PC-9 (cell line): ENCODE measurements around the gene LRP1-AS. TPM values are rescaled to one million over a fixed set of nuclear protein-coding genes. Genes with fewer than 3 reads are reported as not detected.

Experiments
- BruUV-seq: library from RNA; stranded (reverse); fragments of 400-500 nt; replicated peaks from 2 replicates; lab custom pipeline; 2021; lab: Mats Ljungman, UMichigan
- CTCF ChIA-PET: fragments of 300-600 bp; sonication (Branson Sonifier 250); formaldehyde crosslinking; loops from one replicate; lab custom pipeline; 2022; ENCODE audit warnings: antibody characterized with exemption; lab: Charles Lee
- POLR2A ChIA-PET: fragments of 300-600 bp; sonication (Branson Sonifier 250); formaldehyde crosslinking; loops from one replicate; lab custom pipeline; 2022; ENCODE audit warnings: antibody characterized with exemption; ENCODE audit not compliant: unreplicated experiment; lab: Charles Lee
- DNase-seq, 2 experiments: peaks; one replicate each; pipeline versions ENCODE4 v3.0.0 to v3.0.0-alpha.2; 2015 to 2022; ENCODE audit warnings: mixed read lengths in 1 of 2
- H2AFZ ChIP-seq: fragments of 200-600 bp; sonication (generic); 2 replicates; pipeline ENCODE4 v1.8.1; 2017; ENCODE audit warnings: antibody characterized with exemption
- H3F3A ChIP-seq: fragments of 200-600 bp; sonication (generic); 2 replicates; pipeline ENCODE4 v1.8.1; 2017; ENCODE audit warnings: antibody characterized with exemption, mild to moderate bottlenecking, low read depth; ENCODE audit not compliant: insufficient read depth
- H3K27ac ChIP-seq: fragments of 200-600 bp; sonication (generic); 2 replicates; pipeline ENCODE4 v1.6.1; 2016; ENCODE audit warnings: mixed run types
- H3K27me3 ChIP-seq: fragments of 200-600 bp; sonication (generic); 2 replicates; pipeline ENCODE4 v1.6.1; 2016; ENCODE audit warnings: low read depth, mixed run types; ENCODE audit not compliant: insufficient read depth
- H3K36me3 ChIP-seq: fragments of 200-600 bp; sonication (generic); 2 replicates; pipeline ENCODE4 v1.6.1; 2016; ENCODE audit warnings: low read depth, mixed run types
- H3K4me1 ChIP-seq: fragments of 200-600 bp; sonication (generic); replicated peaks from 2 replicates; pipeline ENCODE4 v1.6.1; 2016; ENCODE audit warnings: mixed run types; ENCODE audit not compliant: insufficient read depth
- H3K4me2 ChIP-seq: fragments of 200-600 bp; sonication (generic); 2 replicates; pipeline ENCODE4 v1.6.1; 2017; ENCODE audit warnings: mixed run types
- H3K4me3 ChIP-seq: fragments of 200-600 bp; sonication (generic); 2 replicates; pipeline ENCODE4 v1.6.1; 2016; ENCODE audit warnings: mixed run types
- H3K79me2 ChIP-seq: fragments of 200-600 bp; sonication (generic); 2 replicates; pipeline ENCODE4 v1.6.1; 2017; ENCODE audit warnings: low read depth, mixed run types
- H3K9me2 ChIP-seq: fragments of 200-600 bp; sonication (generic); 2 replicates; pipeline ENCODE4 v1.8.1; 2017; ENCODE audit warnings: mild to moderate bottlenecking; ENCODE audit not compliant: insufficient read depth
- H3K9me3 ChIP-seq: fragments of 200-600 bp; sonication (generic); 2 replicates; pipeline ENCODE4 v1.8.1; 2016; ENCODE audit warnings: low read depth; ENCODE audit not compliant: insufficient read depth
- H4K20me1 ChIP-seq: fragments of 200-600 bp; sonication (generic); 2 replicates; pipeline ENCODE4 v1.8.1; 2017; ENCODE audit not compliant: insufficient read depth
- CTCF ChIP-seq: fragments of 200-600 bp; sonication (generic); conservative IDR thresholded peaks from 2 replicates; pipeline ENCODE4 v1.6.1; 2017; ENCODE audit warnings: mixed run types, antibody characterized with exemption, mild to moderate bottlenecking, moderate library complexity
- EZH2 ChIP-seq: fragments of 200-600 bp; sonication (generic); IDR thresholded peaks from 2 replicates; pipeline ENCODE4 v1.8.0; 2017; ENCODE audit warnings: antibody characterized with exemption, low read depth
- intact Hi-C: fragments of 100-400 bp; cut with micrococcal nuclease; formaldehyde crosslinking; loops from one replicate; pipeline ENCODE4 v1.10.0; 2022; ENCODE audit not compliant: unreplicated experiment
- total RNA-seq: library from RNA; stranded (reverse); gene quantifications from 2 replicates; pipeline ENCODE4 v1.2.3, GENCODE V29; 2021

The LRP1-AS gene
- total RNA-seq, 1 experiment from 2014 or later: not detected

- Histone ChIP-seq H3K79me2 (no peaks in the 10 kb centered on the region), H3K9me3 (no peaks in the 10 kb centered on the region), H3K27me3 (no peaks in the 10 kb centered on the region), H3K4me1 (peaks cover 15% of the 10 kb centered on the region), H3K4me3 (no peak overlapping the region), H3K27ac (no peak overlapping the region), H2AFZ (no peak overlapping the region), H3K36me3 (no peaks in the 10 kb centered on the region), H4K20me1 (peaks cover 3% of the 10 kb centered on the region; the same call in 1 of the 2 replicates), H3K4me2 (no peak overlapping the region), H3F3A (peaks cover 7% of the 10 kb centered on the region; the same call in 1 of the 2 replicates), H3K9me2 (no peaks in the 10 kb centered on the region)
- DNase-seq: no peak
- intact Hi-C loops: no loop called here
- BruUV-seq: no TSS peak
- CTCF ChIA-PET: no interaction called here
- TF ChIP-seq CTCF (no peak), EZH2 (no peak)
- POLR2A ChIA-PET: no interaction called here
Observed at GRCh38 chr12:57178213-57178612, 30.8 kb upstream of the LRP1-AS start.

GRCh38 chr12:57177354-57177753, 29.9 kb upstream of the LRP1-AS start:
- H3K4me1 ChIP-seq: peaks cover 15% of the 10 kb centered on the region
- no peaks in the 10 kb centered on the region for H3K36me3 ChIP-seq
- DNase-seq: no peak
- BruUV-seq: no TSS peak
- POLR2A ChIA-PET: no interaction called here
- no peak overlapping the region for H3K27ac ChIP-seq
- H3K4me3 ChIP-seq: no peak overlapping the region
- H3K9me3 ChIP-seq: no peaks in the 10 kb centered on the region
- intact Hi-C loops: no loop called here
- H3K9me2 ChIP-seq: no peaks in the 10 kb centered on the region
- H4K20me1 ChIP-seq: peaks cover 3% of the 10 kb centered on the region; the same call in 1 of the 2 replicates
- H3K4me2 ChIP-seq: no peak overlapping the region
- TF ChIP-seq CTCF (no peak), EZH2 (no peak)
- no peaks in the 10 kb centered on the region for H3K27me3 ChIP-seq
- CTCF ChIA-PET: no interaction called here
- H3F3A ChIP-seq: peaks cover 7% of the 10 kb centered on the region; the same call in 1 of the 2 replicates
- no peaks in the 10 kb centered on the region for H3K79me2 ChIP-seq
- no peak overlapping the region for H2AFZ ChIP-seq

GRCh38 chr12:57176846-57177245, 29.4 kb upstream of the LRP1-AS start:
- POLR2A ChIA-PET: no interaction called here
- DNase-seq: peak; percentile 45 to 48
- intact Hi-C loops: loop anchor here (1.0 kb wide), 1 partner anchor 53 kb away; no protein-coding TSS in a partner anchor

More at GRCh38 chr12:57176846-57177245, 29.4 kb upstream of the LRP1-AS start:
- H3K4me3 ChIP-seq: no peak overlapping the region
- no peaks in the 10 kb centered on the region for H3K9me2 ChIP-seq
- peaks cover 7% of the 10 kb centered on the region; the same call in 1 of the 2 replicates for H3F3A ChIP-seq
- no peaks in the 10 kb centered on the region for H3K79me2 ChIP-seq
- no peaks in the 10 kb centered on the region for H3K36me3 ChIP-seq
- H2AFZ ChIP-seq: no peak overlapping the region
- H4K20me1 ChIP-seq: peaks cover 3% of the 10 kb centered on the region; the same call in 1 of the 2 replicates
- TF ChIP-seq CTCF (no peak), EZH2 (no peak)
- no peaks in the 10 kb centered on the region for H3K27me3 ChIP-seq
- no peaks in the 10 kb centered on the region for H3K9me3 ChIP-seq
- BruUV-seq: no TSS peak
- peak overlapping the region; percentile 13; the same call in 1 of the 2 replicates for H3K4me2 ChIP-seq
- H3K27ac ChIP-seq: 0 out of 2 replicates have a peak overlapping the region, but pooled peaks have one; percentile 37
- CTCF ChIA-PET: interaction anchor here (0.6 to 2.5 kb wide), 3 partner anchors 8 to 49 kb away, joined by 3 to 40 read pairs (median 5); partner anchors contain the start of gene LRP1
- H3K4me1 ChIP-seq: peaks cover 15% of the 10 kb centered on the region
